Stimulated activated CD8-positive, alpha-beta memory T cell treated with anti-CD3 and anti-CD28 coated beads, Interleukin-4, amount 100 ng/mL, for 1 hour (primary cell): ENCODE results near the gene PSMB3.

Experiments
- DNase-seq, 2 donors: peaks; one replicate each; pipeline ENCODE4 v3.0.0-alpha.2; 2020; ENCODE audit warnings: low read depth in 2 of 2, low spot score in 1 of 2

The PSMB3 gene

DNA sequence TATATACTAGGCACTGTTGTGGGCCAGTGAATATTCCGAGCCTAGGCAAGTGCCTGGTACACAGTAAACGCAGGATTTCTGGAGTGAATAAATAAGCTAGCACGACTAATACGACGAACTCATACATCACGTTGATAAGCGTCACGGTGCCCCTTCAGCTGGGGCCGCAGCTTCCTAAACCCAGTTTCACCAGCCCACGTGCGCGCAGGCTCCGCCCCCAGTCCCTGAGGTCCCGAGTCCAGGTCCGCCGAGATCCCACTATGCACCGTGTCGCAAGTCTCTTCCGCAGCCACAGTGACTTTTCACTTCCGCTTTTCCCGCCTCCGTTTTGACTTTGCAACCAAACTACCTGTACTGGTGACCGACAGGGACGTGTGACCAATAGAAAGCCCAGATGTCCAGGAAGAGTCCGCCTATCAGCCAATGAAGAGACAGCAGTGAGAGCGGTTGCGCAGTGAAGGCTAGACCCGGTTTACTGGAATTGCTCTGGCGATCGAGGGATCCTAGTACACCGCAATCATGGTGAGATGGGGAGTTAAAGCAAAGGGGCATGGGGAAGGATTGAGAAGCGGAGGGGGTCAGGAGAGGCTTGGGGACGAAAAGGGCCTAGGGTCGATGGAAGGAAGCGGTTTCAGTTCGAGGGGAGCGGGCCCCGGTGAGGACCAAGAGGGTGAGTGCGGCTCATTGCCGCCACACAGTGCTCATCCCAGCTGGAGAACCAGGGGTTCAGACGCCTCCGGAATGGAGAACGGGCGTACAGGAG is at the start of gene PSMB3:
TSS of gene PSMB3 (plus strand) at position 434 of the 763 bp plus-strand sequence. CDS start at position 520, 86 bp downstream.
- DNase-seq = peak; percentile 80 to 89

DNA sequence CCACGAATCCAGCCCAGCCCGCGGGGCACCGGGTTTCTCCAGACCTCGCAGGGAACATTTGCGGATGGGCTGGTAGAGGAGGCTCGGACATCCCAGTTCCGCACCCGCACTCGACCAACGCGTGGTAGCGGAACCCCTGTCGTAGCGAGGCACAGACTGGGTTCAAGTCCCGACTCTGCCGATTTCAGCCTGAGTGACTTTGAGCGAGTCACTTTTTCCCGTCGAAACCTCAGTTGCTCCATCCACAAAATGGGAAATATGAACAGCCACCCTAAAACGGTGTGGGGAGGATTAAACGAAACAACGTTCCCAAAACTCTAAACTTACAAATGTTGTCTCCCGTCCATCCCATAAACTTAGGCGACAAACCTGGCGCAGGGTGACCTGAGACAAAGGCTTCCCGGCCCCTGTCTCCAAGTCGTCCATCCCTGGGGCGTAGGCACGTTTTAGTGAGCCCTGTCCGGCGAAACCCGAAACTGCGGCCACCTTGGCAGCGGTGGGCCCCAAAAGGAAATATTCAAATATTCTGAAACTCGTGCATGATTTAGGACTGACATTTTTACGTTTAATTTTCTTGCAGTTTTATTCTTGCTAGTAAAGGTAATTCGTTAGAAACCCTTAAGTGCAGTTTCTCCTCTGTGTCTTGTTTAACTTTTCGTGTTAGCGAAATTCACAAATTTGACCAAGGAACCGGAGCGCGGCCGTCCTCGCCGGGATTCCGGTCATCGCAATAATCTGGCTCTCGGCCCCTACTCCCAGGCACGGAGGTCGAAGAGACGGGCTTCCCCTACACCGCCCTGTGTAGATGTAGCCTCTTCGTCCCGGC is 49.4 kb upstream of the PSMB3 start:
- no peak for DNase-seq

DNA sequence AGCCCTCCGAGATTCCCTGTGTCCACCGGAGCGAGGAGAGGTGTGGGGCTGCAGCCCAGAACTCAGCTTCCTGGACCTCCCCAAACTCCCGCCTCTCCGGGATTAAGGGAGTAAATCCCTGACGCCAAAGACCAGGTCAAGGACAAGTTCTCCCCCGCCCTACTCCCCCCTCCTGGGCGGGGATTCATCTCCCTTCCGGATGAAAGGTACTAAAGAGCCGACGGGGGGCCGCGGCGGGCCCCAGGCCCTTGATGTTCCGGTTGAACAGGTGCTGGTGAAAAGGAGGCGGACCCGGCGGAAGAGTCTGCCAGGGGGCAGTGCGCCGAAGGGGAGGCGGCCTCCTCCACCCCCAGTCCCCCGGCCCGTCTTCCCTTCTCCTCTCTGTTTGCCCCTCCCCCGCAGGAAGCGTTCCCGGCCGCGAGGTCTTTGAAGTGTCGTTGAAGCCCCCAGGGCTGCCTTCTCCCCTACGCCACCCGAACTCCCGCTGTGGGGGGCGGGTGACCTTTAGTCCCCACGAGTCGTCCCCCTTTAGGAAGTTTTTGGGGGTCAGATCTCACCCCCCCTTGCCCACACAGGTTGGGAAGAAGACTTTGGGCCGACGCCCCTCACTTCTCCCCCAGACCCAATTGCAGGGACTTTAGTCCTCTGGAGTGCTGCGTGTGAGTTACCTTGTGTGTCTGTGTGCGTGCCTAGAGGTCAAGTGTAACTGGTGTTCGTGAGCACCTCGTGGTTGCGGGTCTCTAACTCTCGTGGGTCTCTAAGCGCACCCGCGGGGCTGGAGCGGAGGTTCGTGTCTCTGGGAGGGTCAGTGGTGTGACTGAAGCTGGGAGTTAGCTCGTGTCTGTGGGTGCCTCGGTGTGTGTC is 48.6 kb upstream of the PSMB3 start:
- DNase-seq = peak in 1 of 2 donors; percentile 53

DNA sequence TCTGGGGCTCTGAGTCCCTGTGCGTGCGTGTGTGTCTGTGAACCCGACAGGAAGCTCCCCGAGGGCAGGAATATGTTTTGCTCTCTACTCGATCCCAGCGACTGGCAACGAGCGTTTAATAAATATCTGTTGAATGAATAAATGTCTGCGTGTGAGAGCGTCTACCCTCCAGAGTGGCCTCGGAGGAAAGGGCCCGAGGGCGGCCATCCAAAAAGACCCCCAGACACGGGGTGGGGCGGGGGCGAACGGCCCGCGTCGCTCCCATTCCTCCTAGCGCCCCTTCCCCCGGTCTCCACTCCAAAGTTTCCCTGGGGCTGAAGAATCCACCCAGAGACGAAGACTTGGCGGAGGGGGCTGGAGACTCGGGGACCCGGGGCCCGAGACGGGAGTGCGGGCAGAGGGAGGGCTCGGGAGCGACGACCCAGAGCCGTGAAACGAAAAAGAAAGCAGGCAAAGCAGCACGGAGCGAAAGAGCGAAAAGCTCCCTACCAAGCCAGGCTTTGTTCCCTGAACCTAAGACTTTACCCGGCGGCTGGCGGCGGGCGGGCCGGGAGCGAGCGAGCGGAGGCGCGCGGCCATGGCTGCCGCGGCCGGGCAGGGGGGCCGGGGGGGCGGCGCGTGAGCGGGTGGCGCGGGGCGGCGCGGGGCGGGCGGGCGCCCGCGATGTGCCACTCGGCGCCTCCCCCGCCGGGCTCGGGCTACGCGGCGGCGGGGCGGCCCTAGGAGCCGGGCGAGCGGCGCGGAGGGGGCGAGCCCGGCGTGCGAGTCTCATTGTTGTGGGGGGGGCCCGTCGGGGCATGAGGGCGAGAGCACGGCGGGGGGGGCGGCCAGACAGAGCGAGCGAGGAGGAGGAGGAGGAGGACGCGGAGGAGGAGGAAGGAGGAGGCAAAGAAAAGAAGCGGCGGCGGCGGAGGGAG is 47.7 kb upstream of the PSMB3 start, which contains the start of gene MLLT6:
TSS of gene MLLT6 (plus strand) at position 668 of the 917 bp plus-strand sequence. CDS start 360 bp downstream, outside the sequence.
- peak in 1 of 2 donors; percentile 64 for DNase-seq

DNA sequence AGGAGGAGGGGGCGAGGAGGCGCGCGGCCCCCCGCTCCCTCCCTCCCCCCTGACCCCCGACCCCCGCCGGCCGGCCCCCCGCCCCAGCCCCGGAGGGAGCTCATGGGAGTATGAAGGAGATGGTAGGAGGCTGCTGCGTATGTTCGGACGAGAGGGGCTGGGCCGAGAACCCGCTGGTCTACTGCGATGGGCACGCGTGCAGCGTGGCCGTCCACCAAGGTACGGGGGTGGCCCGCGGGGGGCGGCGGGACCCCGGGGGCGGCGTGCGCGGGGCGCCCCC is 47.1 kb upstream of the PSMB3 start:
- DNase-seq = no peak

DNA sequence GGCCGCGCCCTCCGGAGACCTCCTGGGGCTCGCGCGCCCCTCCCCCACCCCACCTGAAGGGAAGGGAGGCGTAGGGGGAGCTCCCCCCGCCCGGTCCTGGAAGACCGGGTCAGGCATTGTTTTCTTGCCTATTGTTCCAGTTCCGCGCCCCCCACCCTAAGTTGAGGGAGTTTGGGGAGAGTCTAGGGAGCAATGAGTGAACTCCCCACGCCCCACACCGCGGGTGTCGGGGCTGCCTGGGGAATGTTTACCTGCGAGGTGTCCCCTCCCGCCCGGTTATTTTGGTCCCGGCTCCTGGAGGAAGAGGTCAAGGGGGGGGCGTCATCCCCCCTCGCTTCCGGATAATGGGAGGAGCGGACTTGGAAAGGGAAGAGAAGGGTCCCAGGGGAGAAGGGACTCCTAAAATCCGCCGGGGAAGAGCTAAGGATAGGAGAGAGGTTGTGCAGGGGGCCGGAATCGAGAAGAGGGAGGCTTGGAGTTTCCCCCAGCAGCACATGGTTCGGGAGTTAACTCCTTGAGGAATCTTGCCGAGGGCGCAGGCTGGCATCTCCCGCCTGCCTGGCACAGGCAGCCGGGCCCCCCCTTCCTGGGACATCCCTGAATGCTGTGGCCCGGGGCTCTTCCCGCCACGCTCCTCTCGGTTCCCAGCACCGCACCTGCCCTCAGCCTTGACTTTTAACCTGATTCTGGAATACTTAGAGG is 46.6 kb upstream of the PSMB3 start:
- no peak for DNase-seq

DNA sequence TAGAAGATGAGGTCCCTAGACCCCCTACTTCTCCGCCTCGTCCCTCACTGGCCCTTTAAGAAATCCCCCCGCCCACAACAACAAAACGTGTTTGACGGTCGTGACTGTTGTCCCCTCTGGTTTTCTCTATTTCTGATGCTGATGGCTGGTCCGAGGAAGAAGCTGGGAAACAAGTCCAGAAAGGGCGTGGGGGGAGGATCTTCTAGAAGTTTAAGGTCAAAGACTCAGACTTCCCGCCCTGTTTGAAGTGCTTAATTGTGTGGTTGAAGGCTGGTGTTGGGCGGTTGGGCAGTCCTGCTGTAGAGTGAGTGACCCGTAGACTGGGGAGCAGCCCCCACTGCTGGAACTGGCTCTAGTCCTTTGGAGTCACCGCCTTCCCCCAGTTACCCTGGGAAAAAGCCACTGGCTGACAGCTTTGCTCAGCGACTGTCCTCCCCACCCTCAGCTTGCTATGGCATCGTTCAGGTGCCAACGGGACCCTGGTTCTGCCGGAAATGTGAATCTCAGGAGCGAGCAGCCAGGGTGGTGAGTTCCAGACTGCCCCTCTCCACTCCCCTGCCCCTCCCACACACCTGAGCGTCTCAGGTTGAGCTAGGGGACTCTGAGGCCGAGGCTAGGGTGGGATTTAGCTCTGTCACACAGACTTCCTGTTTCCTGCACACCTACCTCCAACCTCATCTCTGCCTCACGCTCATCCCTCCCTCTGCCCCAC is 45.9 kb upstream of the PSMB3 start:
- DNase-seq = no peak

DNA sequence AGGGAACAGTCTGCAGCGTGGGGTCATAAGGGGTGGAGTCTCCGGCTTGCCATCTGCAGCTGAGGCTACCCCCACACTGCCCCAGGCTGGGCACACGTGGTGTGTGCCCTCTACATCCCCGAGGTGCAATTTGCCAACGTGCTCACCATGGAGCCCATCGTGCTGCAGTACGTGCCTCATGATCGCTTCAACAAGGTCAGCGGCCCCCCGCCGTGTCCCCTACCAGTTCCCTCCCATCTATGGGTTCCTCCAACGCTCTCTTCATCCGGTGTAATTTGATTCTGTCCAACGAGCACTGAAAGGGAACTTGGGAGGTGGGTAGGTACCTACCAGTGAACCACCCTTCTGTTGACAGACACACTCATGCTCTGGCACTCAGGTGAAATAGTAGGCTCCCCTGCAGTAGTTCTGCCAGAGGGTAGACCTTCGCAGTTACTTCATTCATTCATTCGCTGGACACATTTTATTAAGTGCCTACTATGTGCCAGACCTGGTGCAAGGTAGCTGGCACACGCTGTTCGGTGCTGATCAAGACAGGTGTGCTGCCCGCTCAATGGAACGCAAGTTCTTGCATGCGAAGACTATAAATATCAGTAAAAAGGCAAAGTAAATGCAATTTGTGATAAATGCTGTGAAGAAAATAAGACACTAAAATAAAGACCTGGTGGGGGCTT is 44.7 kb upstream of the PSMB3 start:
- DNase-seq = no peak

DNA sequence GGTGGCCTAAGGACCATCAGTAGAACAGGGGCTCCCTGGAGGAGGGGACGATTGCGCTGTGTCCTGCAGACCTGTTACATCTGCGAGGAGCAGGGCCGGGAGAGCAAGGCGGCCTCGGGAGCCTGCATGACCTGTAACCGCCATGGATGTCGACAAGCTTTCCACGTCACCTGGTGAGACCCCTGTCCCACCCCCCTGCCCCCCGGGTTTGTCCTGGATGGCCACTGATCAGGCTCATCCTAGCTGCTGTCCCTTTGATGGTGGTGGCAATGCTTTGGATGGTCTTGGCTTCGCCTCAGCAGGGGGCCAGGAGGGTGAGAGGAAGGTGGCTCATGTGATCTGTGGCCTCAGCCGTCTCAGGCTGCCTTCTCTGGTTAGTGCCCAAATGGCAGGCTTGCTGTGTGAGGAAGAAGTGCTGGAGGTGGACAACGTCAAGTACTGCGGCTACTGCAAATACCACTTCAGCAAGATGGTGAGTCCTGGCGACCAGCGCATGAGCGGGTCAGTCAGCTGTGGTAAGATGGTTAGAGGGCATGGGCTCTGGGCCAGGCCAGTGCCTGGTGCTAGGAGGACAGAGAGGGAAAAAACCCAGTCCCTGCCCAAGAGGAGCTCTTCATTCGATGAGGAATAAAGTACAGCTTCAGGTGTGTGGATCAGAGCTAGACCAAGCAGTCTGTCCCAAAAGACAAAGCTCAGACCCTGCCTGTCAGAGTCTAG is 43.3 kb upstream of the PSMB3 start:
- no peak for DNase-seq

DNA sequence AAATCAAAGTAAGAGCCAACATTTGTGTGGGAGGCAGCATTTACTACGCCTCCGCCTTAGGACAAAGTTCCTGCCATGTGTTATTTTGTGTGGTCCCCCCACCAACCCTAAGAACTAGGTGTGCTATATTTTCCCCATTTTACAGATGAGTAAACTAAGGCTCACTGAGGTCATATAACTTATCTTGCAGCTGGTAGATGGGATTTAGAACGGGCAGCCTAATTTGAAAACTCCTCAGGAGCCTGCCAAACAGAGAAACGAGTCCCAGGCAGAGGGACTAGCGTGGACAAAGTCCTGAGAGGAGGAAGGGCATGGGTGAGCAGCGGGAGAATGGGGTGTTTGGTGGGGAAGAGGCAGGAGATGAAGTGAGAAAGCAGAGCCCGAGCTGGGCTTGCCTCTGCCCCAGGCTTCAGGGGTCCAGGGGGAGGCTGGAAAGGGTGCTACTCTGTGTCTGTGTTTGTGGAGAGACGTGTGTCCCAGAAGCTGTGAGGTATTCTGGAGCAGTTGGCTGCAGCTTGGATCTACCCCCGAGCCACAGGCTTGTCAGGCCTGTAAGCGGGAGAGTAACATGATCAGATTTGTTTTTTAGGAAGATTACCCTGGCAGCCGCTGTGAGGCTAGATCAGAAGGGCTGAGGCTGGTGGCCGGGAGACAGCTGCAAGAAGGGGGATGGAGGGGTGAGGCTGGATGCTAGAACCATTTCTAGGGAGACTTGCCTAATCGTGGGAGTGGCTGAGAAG is 42.5 kb upstream of the PSMB3 start:
- DNase-seq = no peak

DNA sequence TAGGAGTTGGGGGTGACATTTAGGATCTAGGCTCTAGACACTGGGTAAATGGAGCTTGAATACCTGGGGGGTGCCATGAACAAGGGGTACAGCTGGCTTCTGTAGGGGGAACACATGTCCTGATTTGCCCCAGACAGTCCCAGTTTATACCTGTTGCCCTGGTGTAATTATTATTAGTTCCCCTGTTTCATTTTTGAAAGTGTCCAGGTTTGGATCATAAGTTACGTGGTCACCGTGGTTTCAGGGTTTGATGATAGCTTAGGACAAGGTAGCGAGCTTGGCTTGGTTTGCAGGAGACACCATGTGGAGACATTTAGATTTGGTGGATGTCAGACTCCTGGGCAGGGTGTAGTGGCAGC is 42.0 kb upstream of the PSMB3 start:
- no peak for DNase-seq

DNA sequence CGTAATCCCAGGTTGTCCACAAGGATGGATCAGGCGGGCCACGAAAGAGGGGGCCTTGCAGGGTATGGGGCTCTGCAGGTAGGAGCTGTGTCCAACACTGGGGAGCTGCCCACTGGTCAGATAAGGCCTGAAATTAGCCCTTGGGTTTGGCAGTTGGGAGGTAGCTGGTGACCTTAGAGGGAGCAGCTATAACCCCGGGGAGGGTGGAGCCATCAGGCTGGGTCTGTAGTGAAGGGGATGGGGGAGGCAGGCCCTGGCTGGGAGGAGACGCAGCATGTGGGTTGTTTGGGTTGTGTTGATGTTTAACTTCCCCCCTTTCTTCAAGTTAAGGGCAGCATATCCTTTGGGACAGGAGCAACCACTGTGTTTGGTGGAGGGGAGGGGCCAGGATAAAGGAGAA is 41.6 kb upstream of the PSMB3 start:
- DNase-seq = no peak

DNA sequence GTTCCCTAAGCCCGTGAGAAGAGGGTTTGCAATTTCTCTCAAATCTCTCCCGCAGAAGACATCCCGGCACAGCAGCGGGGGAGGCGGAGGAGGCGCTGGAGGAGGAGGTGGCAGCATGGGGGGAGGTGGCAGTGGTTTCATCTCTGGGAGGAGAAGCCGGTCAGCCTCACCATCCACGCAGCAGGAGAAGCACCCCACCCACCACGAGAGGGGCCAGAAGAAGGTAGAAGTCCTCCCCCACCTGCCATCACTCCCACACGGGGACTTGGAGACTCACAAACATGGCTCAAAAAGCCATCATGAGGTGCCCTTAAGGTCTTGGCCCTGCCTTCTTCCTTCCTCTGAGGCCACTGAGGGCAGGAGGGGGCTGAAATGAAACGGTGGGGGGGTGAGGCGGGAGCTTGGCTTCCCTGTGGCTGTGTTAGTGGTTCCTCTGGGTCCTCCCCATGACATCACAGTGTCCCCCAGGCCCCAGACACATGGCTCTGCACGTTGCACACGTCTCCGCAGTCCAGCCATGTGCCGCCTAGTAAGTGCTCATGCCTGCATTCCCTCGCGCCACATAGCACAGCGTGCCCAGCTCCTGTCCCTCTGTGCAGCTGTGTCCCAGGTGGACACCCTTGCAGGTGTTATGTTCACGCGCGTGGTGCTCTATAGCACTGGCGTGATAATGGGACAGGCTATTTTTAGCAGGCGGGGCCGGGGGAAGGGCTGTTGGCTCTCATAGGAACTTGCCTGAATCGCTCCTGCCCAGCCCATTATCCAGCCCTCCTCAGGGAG is 40.6 kb upstream of the PSMB3 start:
- DNase-seq = no peak

DNA sequence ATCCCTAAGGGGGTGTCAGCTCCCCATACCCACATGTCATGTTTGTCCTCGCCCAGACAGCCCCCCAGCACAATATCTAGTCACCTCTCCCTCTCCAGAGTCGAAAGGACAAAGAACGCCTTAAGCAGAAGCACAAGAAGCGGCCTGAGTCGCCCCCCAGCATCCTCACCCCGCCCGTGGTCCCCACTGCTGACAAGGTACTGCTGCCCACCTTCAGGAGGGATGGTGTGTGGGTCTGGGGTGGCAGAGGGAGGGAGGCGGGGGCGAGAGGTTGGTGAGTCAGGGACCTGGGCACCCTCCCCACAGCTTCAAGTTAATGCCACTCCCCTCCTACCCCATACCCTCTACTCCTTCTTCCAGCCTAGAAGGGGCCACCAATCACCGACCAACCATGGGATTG is 39.9 kb upstream of the PSMB3 start:
- no peak for DNase-seq

DNA sequence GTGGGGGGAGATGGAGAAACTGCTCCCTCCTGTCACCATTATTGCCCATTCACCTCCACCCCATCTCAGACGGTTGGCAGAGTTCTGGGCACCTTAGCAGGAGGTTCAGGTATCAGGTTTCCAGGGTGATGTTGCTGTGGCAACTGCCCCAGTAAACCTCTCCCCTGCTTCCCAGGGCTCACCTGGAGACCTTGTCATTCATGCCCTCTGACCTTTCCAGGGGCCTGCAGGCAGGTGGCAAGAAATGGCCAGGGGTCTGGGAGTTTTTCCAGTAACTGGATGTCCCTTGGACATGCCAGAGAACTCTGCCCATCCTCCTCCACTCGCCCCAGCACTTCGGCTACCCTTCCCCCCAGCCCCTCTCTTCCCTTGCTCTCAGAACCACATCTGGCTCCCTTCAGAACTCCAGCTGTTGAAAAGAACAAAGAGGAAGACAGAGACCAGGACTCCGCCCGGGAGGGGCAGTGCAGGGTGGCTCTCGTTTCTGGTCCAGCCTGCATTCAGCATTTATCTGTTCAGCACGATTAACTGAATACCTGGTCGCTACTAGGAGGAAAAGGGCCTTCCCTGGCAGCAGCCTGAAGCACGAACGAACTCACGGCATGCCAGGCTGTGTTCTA is 39.0 kb upstream of the PSMB3 start:
- DNase-seq = no peak

DNA sequence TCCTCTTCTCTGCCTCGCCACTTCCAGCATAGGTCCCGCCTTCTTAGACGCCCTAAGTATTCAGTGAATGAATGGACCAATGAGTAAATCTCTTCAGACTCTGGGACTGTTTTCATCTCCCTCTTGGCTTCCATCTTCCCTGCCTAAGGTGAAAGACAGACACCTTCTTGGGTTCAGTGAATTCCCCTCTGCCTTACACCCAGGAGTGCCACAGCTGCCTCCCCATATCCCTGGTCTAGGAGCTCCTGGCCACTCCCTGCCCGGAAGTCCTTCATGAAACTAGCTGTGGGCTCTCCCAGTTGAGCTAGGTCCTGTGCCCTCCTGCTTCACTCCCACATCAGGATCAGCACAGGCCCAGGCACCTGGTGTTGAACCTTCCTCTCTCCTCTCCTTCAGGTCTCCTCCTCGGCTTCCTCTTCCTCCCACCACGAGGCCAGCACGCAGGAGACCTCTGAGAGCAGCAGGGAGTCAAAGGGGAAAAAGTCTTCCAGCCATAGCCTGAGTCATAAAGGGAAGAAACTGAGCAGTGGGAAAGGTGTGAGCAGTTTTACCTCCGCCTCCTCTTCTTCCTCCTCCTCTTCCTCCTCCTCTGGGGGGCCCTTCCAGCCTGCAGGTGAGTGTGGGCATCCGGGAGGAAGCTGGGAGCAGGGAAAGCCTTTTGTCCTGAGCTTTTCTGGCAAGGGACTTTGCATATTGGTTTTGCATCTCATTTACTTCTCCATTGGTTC is 37.2 kb upstream of the PSMB3 start:
- DNase-seq = no peak
